Osteoblast (primary cell): ENCODE results near the gene OAS2. TPM values are rescaled to one million over a fixed set of nuclear protein-coding genes. Genes with fewer than 3 reads are reported as not detected.

Source experiments
- DNase-seq: peaks from one replicate; pipeline ENCODE4 v3.0.0; 2011; ENCODE audit warnings: low spot score, mixed read lengths; ENCODE audit not compliant: insufficient read length; ENCODE audit errors: missing footprints
- H2AFZ ChIP-seq: 2 replicates; pipeline ENCODE4 v1.6.0; 2011; ENCODE audit warnings: mild to moderate bottlenecking, low read length
- H3K27ac ChIP-seq: 2 replicates; pipeline ENCODE4 v1.5.1; 2011; ENCODE audit warnings: mild to moderate bottlenecking, low read depth, low read length, moderate library complexity
- H3K27me3 ChIP-seq: 2 replicates; pipeline ENCODE4 v1.6.0; 2012; ENCODE audit warnings: mild to moderate bottlenecking, control low read depth, inconsistent platforms, low read length, moderate library complexity; ENCODE audit not compliant: insufficient read depth
- H3K36me3 ChIP-seq: 2 replicates; pipeline ENCODE4 v1.5.1; 2011; ENCODE audit warnings: mild to moderate bottlenecking, low read length, control low read depth, moderate library complexity; ENCODE audit not compliant: insufficient read depth
- H3K4me1 ChIP-seq: 2 replicates; pipeline ENCODE4 v1.5.1; 2011; ENCODE audit warnings: mild to moderate bottlenecking, low read length, control low read depth, moderate library complexity; ENCODE audit not compliant: insufficient read depth
- H3K4me2 ChIP-seq: 2 replicates; pipeline ENCODE4 v1.6.0; 2011; ENCODE audit warnings: mild to moderate bottlenecking, low read length; ENCODE audit not compliant: insufficient read depth
- H3K4me3 ChIP-seq: fragments of 200-600 bp; sonication (generic); 3 replicates; pipeline ENCODE4 v1.5.1; 2012; ENCODE audit warnings: mild to moderate bottlenecking, low read length, inconsistent platforms; ENCODE audit not compliant: insufficient read depth
- H3K79me2 ChIP-seq: 2 replicates; pipeline ENCODE4 v1.6.0; 2012; ENCODE audit warnings: mild to moderate bottlenecking, low read length, control low read depth, inconsistent platforms; ENCODE audit not compliant: insufficient read depth
- H3K9me3 ChIP-seq: 2 replicates; pipeline ENCODE4 v1.5.1; 2011; ENCODE audit warnings: low read depth, low read length, control low read depth
- H4K20me1 ChIP-seq: 2 replicates; pipeline ENCODE4 v1.6.0; 2012; ENCODE audit warnings: mild to moderate bottlenecking, low read length, control low read depth; ENCODE audit not compliant: insufficient read depth
- CTCF ChIP-seq: IDR thresholded peaks from 2 replicates; pipeline ENCODE4 v1.5.1; 2011; ENCODE audit warnings: mild to moderate bottlenecking, low read depth, low read length, moderate library complexity; ENCODE audit errors: extremely low read depth
- total RNA-seq: library from RNA; depleted of rRNA; stranded (reverse); fragments of >200 nt; gene quantifications from 2 replicates; pipeline ENCODE4 v1.2.3, GENCODE V29; 2012

The OAS2 gene
- total RNA-seq, 1 donor = 18.1 TPM

GRCh38 chr12:112970391-112970790 lies 7.9 kb upstream of the OAS2 start:
- Histone ChIP-seq H3K27me3 (no peaks in the 10 kb centered on the region), H4K20me1 (no peaks in the 10 kb centered on the region), H3K27ac (no peak overlapping the region), H3K36me3 (no peaks in the 10 kb centered on the region), H3K9me3 (no peaks in the 10 kb centered on the region), H3K79me2 (no peaks in the 10 kb centered on the region), H2AFZ (no peak overlapping the region), H3K4me3 (no peak overlapping the region), H3K4me1 (no peaks in the 10 kb centered on the region), H3K4me2 (no peak overlapping the region)
- TF ChIP-seq CTCF = no peak
- DNase-seq = no peak

- no peak for TF ChIP-seq CTCF
- no peak overlapping the region for H3K4me3 ChIP-seq
- no peaks in the 10 kb centered on the region for H3K27me3 ChIP-seq
- H3K79me2 ChIP-seq = no peaks in the 10 kb centered on the region
- no peak overlapping the region for H3K27ac ChIP-seq
- no peak overlapping the region for H2AFZ ChIP-seq
- H3K9me3 ChIP-seq = no peaks in the 10 kb centered on the region
- no peak for DNase-seq
- no peak overlapping the region for H3K4me2 ChIP-seq
- H3K36me3 ChIP-seq = no peaks in the 10 kb centered on the region
- H4K20me1 ChIP-seq = no peaks in the 10 kb centered on the region
- H3K4me1 ChIP-seq = no peaks in the 10 kb centered on the region
These were observed 7.1 kb upstream of the OAS2 start for GRCh38 chr12:112971248-112971647.

GRCh38 chr12:112973011-112973735 lies 5.1 kb upstream of the OAS2 start:
- H3K79me2 ChIP-seq = no peaks in the 10 kb centered on the region
- H3K27me3 ChIP-seq = no peaks in the 10 kb centered on the region
- no peaks in the 10 kb centered on the region for H4K20me1 ChIP-seq
- no peak overlapping the region for H3K4me3 ChIP-seq
- no peaks in the 10 kb centered on the region for H3K36me3 ChIP-seq
- no peak for TF ChIP-seq CTCF
- H3K27ac ChIP-seq = no peak overlapping the region
- no peaks in the 10 kb centered on the region for H3K9me3 ChIP-seq
- no peak for DNase-seq
- peaks cover 6% of the 10 kb centered on the region for H3K4me1 ChIP-seq
- H3K4me2 ChIP-seq = no peak overlapping the region
- peak overlapping the region; percentile 44 for H2AFZ ChIP-seq

GRCh38 chr12:112973818-112974231 lies 4.5 kb upstream of the OAS2 start:
- H3K4me1 ChIP-seq = peaks cover 6% of the 10 kb centered on the region
- H4K20me1 ChIP-seq = no peaks in the 10 kb centered on the region
- H3K36me3 ChIP-seq = no peaks in the 10 kb centered on the region
- no peaks in the 10 kb centered on the region for H3K79me2 ChIP-seq
- H3K4me3 ChIP-seq = no peak overlapping the region
- no peaks in the 10 kb centered on the region for H3K27me3 ChIP-seq
- no peak overlapping the region for H3K4me2 ChIP-seq
- peak overlapping the region; percentile 44 for H2AFZ ChIP-seq
- no peaks in the 10 kb centered on the region for H3K9me3 ChIP-seq
- no peak for TF ChIP-seq CTCF
- no peak overlapping the region for H3K27ac ChIP-seq
- DNase-seq = no peak
